Mammary epithelial cell (primary cell): ENCODE measurements around the gene CAMK1G.

ENCODE experiments used
- CTCF ChIP-seq, 2 donors: IDR thresholded peaks in 1 of 2; conservative IDR thresholded peaks in 1 of 2; 2 replicates each; pipeline ENCODE4 v1.5.1; 2011 to 2012; ENCODE audit warnings: inconsistent platforms in 2 of 2, low read length in 2 of 2, mild to moderate bottlenecking in 2 of 2, control low read depth in 1 of 2, low read depth in 1 of 2; ENCODE audit not compliant: insufficient read depth in 1 of 2; ENCODE audit errors: extremely low read depth in 1 of 2
- EZH2 ChIP-seq: IDR thresholded peaks from 2 replicates; pipeline ENCODE4 v1.6.1; 2012; ENCODE audit warnings: low read length, inconsistent platforms, borderline replicate concordance

DNA sequence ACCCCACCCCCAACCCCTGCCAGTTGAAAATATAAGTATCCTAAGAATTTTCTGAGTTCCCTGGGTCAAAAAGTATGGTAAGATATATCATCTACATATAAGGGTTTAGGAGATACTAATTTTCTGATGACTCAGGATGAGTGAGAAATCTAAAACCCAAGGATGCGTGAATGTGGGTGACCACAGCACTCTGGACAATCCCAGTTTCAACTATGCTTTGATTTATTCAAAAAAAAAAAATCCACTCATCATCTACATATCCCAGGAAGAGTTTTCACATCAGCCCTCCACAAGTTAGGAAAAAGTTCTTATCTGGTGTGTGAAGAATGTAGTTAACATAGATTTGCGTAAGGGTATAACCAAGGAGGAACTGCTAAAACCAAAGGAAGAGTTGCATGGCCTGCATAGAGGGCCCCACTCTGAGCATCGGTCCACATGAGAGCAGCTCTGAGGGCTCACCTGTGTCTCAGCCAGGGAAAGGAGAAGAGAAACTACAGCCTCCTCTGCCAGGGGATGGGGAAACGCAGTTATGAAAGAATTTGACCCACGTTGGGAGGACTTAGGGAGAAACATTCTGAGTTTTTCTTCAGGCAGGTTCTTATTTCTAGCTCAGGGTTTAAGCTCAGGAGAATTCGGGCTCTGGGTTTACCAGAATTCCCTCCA is 50.0 kb downstream of the CAMK1G start:
- no peak for TF ChIP-seq CTCF (conservative IDR thresholded peaks at IDR 0.05 in 1 of 2, IDR thresholded peaks at IDR 0.05 in 1 of 2; ENCODE audit: extremely low read depth in 1 of 2, insufficient read depth in 1 of 2, low read depth in 1 of 2, low read length in 2 of 2)
- no peak for TF ChIP-seq EZH2
